ENCODE measurements around the gene SPACA6. TPM values are rescaled to one million over a fixed set of nuclear protein-coding genes. Genes with fewer than 3 reads are reported as not detected.

SPACA6 gene
- total RNA-seq, 2 experiments from 2014 or later, result 1.2 to 2.2 TPM

- CTCF ChIA-PET, result no interaction called here
- DNase-seq, result no peak
- no peaks in the 10 kb centered on the region for H3K36me3 Mint-ChIP-seq (ENCODE audit: low read depth)
- H3K9me3 Mint-ChIP-seq (ENCODE audit: insufficient read depth), result no peaks in the 10 kb centered on the region
- POLR2A ChIA-PET, result no interaction called here
- H3K4me1 Mint-ChIP-seq (ENCODE audit: low read depth), result no peaks in the 10 kb centered on the region
- no peak overlapping the region for H3K4me3 Mint-ChIP-seq
- no peak overlapping the region for H3K27ac Mint-ChIP-seq
- no peaks in the 10 kb centered on the region for H3K27me3 Mint-ChIP-seq (ENCODE audit: low read depth)
- ATAC-seq, result no peak
Measured at GRCh38 chr19:51750400-51751094, 57.4 kb downstream of the SPACA6 start.

- H3K4me3 Mint-ChIP-seq, result no peak within 1 kb of the TSS
- H3K36me3 Mint-ChIP-seq (ENCODE audit: low read depth), result no peaks in the 10 kb centered on the region
- ATAC-seq, result no peak
- no peaks in the 10 kb centered on the region for H3K4me1 Mint-ChIP-seq (ENCODE audit: low read depth)
- CTCF ChIA-PET, result no interaction called here
- H3K27me3 Mint-ChIP-seq (ENCODE audit: low read depth), result no peaks in the 10 kb centered on the region
- no peak for DNase-seq
- H3K9me3 Mint-ChIP-seq (ENCODE audit: insufficient read depth), result no peaks in the 10 kb centered on the region
- no peak within 1 kb of the TSS for H3K27ac Mint-ChIP-seq
- POLR2A ChIA-PET, result no interaction called here
Measured at GRCh38 chr19:51751655-51752054, 58.5 kb downstream of the SPACA6 start, which contains the start of gene FPR1. FPR1 (minus strand) TSS chr19:51751878; CDS start chr19:51746994, 4,884 bp downstream.

- POLR2A ChIA-PET, result no interaction called here
- DNase-seq (no peak), ATAC-seq (no peak)
- H3K27me3 Mint-ChIP-seq (ENCODE audit: low read depth), result no peaks in the 10 kb centered on the region
- no peaks in the 10 kb centered on the region for H3K4me1 Mint-ChIP-seq (ENCODE audit: low read depth)
- H3K36me3 Mint-ChIP-seq (ENCODE audit: low read depth), result no peaks in the 10 kb centered on the region
- no peak overlapping the region for H3K27ac Mint-ChIP-seq
- no peak overlapping the region for H3K4me3 Mint-ChIP-seq
- CTCF ChIA-PET, result no interaction called here
- H3K9me3 Mint-ChIP-seq (ENCODE audit: insufficient read depth), result no peaks in the 10 kb centered on the region
Measured at GRCh38 chr19:51754109-51754508, 61.0 kb downstream of the SPACA6 start.

- H3K27me3 Mint-ChIP-seq (ENCODE audit: low read depth), result no peaks in the 10 kb centered on the region
- H3K4me3 Mint-ChIP-seq, result no peak overlapping the region
- ChIA-PET CTCF (interaction anchor here (1.5 kb wide), 1 partner anchor 23 kb away, joined by 3 read pairs; no protein-coding TSS in a partner anchor), POLR2A (no interaction called here)
- no peak overlapping the region for H3K27ac Mint-ChIP-seq
- no peaks in the 10 kb centered on the region for H3K4me1 Mint-ChIP-seq (ENCODE audit: low read depth)
- ATAC-seq (no peak), DNase-seq (no peak)
- H3K9me3 Mint-ChIP-seq (ENCODE audit: insufficient read depth), result no peaks in the 10 kb centered on the region
- H3K36me3 Mint-ChIP-seq (ENCODE audit: low read depth), result no peaks in the 10 kb centered on the region
Measured at GRCh38 chr19:51754770-51755169, 61.6 kb downstream of the SPACA6 start.

Small RNA genes within 50 kb of the gene (microRNA-seq; reads per million reads assigned to microRNA genes)
- gene MIR125A (79.8 reads per million, percentile 57 among the genes with 10 or more reads in this experiment), gene MIR99B (176 reads per million, percentile 67 among the genes with 10 or more reads in this experiment), gene MIRLET7E (134 reads per million, percentile 64 among the genes with 10 or more reads in this experiment)

Other genes with a start within 250 kb of the SPACA6 start
- not detected for gene SIGLEC8, start 234.9 kb upstream of the SPACA6 start, total RNA-seq
- not detected for gene CEACAM18, start 214.8 kb upstream of the SPACA6 start, total RNA-seq
- under 1 TPM; 0.34 to 0.53 TPM for gene SIGLEC12, start 191.5 kb upstream of the SPACA6 start, total RNA-seq
- under 1 TPM in 1 of 2 experiments, not detected in 1; 0.29 TPM for gene SIGLEC6, start 161.7 kb upstream of the SPACA6 start, total RNA-seq
- 1 to 10 TPM; 8.4 to 9.7 TPM for gene ZNF175, start 122.0 kb upstream of the SPACA6 start, total RNA-seq
- gene SIGLEC5, start 62.9 kb upstream of the SPACA6 start, total RNA-seq, result not detected
- not detected for gene SIGLEC14, start 46.5 kb upstream of the SPACA6 start, total RNA-seq
- not detected for gene HAS1, start 30.7 kb downstream of the SPACA6 start, total RNA-seq
- not detected for gene FPR1, start 58.5 kb downstream of the SPACA6 start, total RNA-seq
- gene FPR2, start 67.8 kb downstream of the SPACA6 start, total RNA-seq, result not detected
- gene FPR3, start 101.8 kb downstream of the SPACA6 start, total RNA-seq, result not detected
- gene ZNF577, start 194.6 kb downstream of the SPACA6 start, total RNA-seq, result 1 to 10 TPM; 6.0 to 7.6 TPM
- gene ZNF649, start 211.7 kb downstream of the SPACA6 start, total RNA-seq, result 10 to 100 TPM; 10.9 to 11.2 TPM
- gene ZNF613, start 234.1 kb downstream of the SPACA6 start, total RNA-seq, result 1 to 10 TPM; 6.3 to 8.2 TPM